Lower leg skin (tissue), 3 donors: Measurements from ENCODE around the gene SLC25A29.

ENCODE experiments used
- CTCF ChIP-seq, 3 donors: fragments of 450-650 bp; IDR thresholded peaks; one replicate each; pipeline ENCODE4 v1.5.1; 2016; ENCODE audit warnings: antibody characterized with exemption in 3 of 3, mild to moderate bottlenecking in 3 of 3, moderate library complexity in 2 of 3
- POLR2A ChIP-seq, 2 donors: fragments of 450-650 bp; IDR thresholded peaks; one replicate each; pipeline ENCODE4 v1.6.1; 2016 to 2017; ENCODE audit warnings: antibody characterized with exemption in 2 of 2, mild to moderate bottlenecking in 1 of 2, moderate library complexity in 1 of 2

- TF ChIP-seq POLR2A (IDR thresholded peaks at IDR 0.05) (no peak), CTCF (IDR thresholded peaks at IDR 0.05) (no peak)
These were observed 17.7 kb downstream of the SLC25A29 start for GRCh38 chr14:100288382-100289185.
